ENCODE measurements around the gene RNU6-9.

Gene RNU6-9

DNA sequence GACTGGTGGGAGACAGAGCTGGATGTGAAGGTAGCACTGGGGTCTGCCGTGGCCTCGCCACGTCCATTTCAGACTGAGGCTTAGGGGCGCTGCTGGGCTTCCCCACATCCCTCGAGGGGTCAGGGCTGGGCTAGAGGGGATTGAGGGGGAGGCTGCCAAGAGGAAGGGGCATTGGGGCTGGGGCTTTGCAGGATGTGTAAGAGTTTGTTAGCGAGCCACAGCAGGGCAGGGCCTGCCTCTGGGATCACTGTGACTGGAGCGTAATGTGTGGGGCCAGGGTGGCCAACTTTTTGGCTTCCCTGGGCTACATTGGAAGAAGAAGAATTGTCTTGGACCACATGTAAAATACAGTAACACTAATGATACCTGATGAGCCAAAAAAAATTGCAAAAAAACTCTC lies 46.6 kb downstream of the RNU6-9 start:
- POLR2A ChIA-PET, result no interaction called here

DNA sequence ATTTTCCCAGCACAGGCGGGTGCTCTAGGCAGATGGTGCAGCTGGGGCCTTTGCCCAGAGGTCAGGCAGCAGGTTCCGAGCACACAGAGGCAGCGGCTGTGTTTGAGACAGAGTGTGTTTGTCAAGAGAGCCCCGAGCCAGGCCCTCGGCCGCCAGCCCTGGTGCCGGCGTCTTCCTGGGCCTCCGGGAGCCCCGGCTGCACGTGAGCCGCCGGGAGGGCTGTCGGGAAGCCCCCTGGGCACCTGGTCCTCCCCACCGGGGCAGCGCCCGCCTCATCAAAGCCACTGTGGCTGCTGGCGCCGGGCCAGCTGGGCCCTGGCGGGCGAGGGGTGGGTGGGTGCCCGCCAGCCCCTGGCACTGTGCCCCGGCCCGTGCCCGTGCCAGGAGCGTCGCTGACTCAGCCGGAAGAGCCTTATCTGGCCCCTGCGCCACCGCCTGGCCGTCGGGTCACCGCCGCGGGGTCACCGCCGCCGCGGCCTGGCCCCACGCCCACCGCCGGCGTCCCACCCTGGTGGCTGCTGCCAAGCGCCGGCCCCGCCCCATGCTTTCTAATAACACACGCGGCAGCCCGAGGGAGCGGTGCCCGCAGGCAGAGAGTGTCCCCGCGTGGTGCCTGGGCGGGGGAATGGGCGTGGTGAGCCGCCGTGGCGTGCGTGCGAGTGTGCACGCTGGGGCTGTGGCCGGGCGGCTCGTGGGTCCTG lies 47.5 kb downstream of the RNU6-9 start:
- H3K4me1 ChIP-seq (ENCODE audit: control insufficient read depth, insufficient read depth, low read length), result no peaks in the 10 kb centered on the region
- ChIA-PET POLR2A (interaction anchor here (0.6 kb wide), 1 partner anchor 26 kb away, joined by 3 read pairs; no protein-coding TSS in a partner anchor), CTCF (no interaction called here)
- H3K27ac ChIP-seq (ENCODE audit: extremely low read depth, low read depth, low read length), result no peak overlapping the region
- no peak overlapping the region for H3K4me3 ChIP-seq (ENCODE audit: low read depth, low read length)
- H3K9me3 ChIP-seq (ENCODE audit: control insufficient read depth, insufficient read depth, low read depth, low read length), result no peaks in the 10 kb centered on the region
- TF ChIP-seq ZNF768 (tag by site-specific recombination; IDR thresholded peaks at IDR 0.05) (no peak), KLF1 (tag by site-specific recombination; IDR thresholded peaks at IDR 0.05) (peak; percentile 57)
- peaks cover 0 to 38% of the 10 kb centered on the region in 2 experiments; a peak in 1 of 3 replicates for H3K36me3 ChIP-seq (ENCODE audit: control insufficient read depth in 2 of 2, insufficient read depth in 1 of 2, low read length in 2 of 2)

More for the DNA sequence above, 46.6 kb downstream of the RNU6-9 start:
- no peaks in the 10 kb centered on the region for H3K4me1 ChIP-seq (ENCODE audit: control insufficient read depth, insufficient read depth, low read length)
- CTCF ChIA-PET, result no interaction called here
- TF ChIP-seq ZNF48 (tag by site-specific recombination; IDR thresholded peaks at IDR 0.05), result no peak
- no peak for TF ChIP-seq GLI4 (tag by site-specific recombination; IDR thresholded peaks at IDR 0.05)
- TF ChIP-seq ZNF843 (tag by site-specific recombination; IDR thresholded peaks at IDR 0.05), result no peak
- TF ChIP-seq, protein P1, sequence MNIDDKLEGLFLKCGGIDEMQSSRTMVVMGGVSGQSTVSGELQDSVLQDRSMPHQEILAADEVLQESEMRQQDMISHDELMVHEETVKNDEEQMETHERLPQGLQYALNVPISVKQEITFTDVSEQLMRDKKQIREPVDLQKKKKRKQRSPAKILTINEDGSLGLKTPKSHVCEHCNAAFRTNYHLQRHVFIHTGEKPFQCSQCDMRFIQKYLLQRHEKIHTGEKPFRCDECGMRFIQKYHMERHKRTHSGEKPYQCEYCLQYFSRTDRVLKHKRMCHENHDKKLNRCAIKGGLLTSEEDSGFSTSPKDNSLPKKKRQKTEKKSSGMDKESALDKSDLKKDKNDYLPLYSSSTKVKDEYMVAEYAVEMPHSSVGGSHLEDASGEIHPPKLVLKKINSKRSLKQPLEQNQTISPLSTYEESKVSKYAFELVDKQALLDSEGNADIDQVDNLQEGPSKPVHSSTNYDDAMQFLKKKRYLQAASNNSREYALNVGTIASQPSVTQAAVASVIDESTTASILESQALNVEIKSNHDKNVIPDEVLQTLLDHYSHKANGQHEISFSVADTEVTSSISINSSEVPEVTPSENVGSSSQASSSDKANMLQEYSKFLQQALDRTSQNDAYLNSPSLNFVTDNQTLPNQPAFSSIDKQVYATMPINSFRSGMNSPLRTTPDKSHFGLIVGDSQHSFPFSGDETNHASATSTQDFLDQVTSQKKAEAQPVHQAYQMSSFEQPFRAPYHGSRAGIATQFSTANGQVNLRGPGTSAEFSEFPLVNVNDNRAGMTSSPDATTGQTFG (tag by site-specific recombination; IDR thresholded peaks at IDR 0.05; ENCODE audit: borderline replicate concordance), result no peak
- 0 out of 2 replicates have a peak, but pooled peaks have one; percentile 33 for TF ChIP-seq ZNF140 (tag by site-specific recombination; IDR thresholded peaks at IDR 0.05)
- no peak for TF ChIP-seq ZNF660 (tag by site-specific recombination; IDR thresholded peaks at IDR 0.05)
- peak; percentile 98 for TF ChIP-seq ZFP3 (tag by site-specific recombination; IDR thresholded peaks at IDR 0.05; ENCODE audit: low read depth)
- no peak for TF ChIP-seq ZNF658 (tag by site-specific recombination; IDR thresholded peaks at IDR 0.05)
- H3K27ac ChIP-seq (ENCODE audit: extremely low read depth, low read depth, low read length), result no peak overlapping the region
- peaks cover 0 to 41% of the 10 kb centered on the region in 2 experiments; a peak in 1 of 3 replicates for H3K36me3 ChIP-seq (ENCODE audit: control insufficient read depth in 2 of 2, insufficient read depth in 1 of 2, low read length in 2 of 2)
- no peak overlapping the region for H3K4me3 ChIP-seq (ENCODE audit: low read depth, low read length)
- H3K9me3 ChIP-seq (ENCODE audit: control insufficient read depth, insufficient read depth, low read depth, low read length), result no peaks in the 10 kb centered on the region

- Histone ChIP-seq H3K9me3 (ENCODE audit: control insufficient read depth, insufficient read depth, low read depth, low read length) (no peaks in the 10 kb centered on the region), H3K36me3 (ENCODE audit: control insufficient read depth in 2 of 2, insufficient read depth in 1 of 2, low read length in 2 of 2) (peaks cover 0 to 35% of the 10 kb centered on the region in 2 experiments; a peak in 1 of 3 replicates), H3K4me1 (ENCODE audit: control insufficient read depth, insufficient read depth, low read length) (no peaks in the 10 kb centered on the region), H3K27ac (ENCODE audit: extremely low read depth, low read depth, low read length) (no peak overlapping the region), H3K4me3 (ENCODE audit: low read depth, low read length) (no peak overlapping the region)
- ChIA-PET POLR2A (interaction anchor here (0.6 kb wide), 1 partner anchor 25 kb away, joined by 3 read pairs; no protein-coding TSS in a partner anchor), CTCF (interaction anchor here (0.6 kb wide), 1 partner anchor 19 kb away, joined by 4 read pairs; no protein-coding TSS in a partner anchor)
- TF ChIP-seq ZNF600 (tag by site-specific recombination; IDR thresholded peaks at IDR 0.05) (peak; percentile 53; the same call in 1 of the 2 replicates), ZNF549 (tag by site-specific recombination; IDR thresholded peaks at IDR 0.05) (no peak), ZNF560 (tag by site-specific recombination; IDR thresholded peaks at IDR 0.05; ENCODE audit: borderline replicate concordance) (no peak), KLF8 (tag by site-specific recombination; IDR thresholded peaks at IDR 0.05) (0 out of 2 replicates have a peak, but pooled peaks have one; percentile 29), ZNF544 (tag by site-specific recombination; IDR thresholded peaks at IDR 0.05) (no peak), ZNF202 (tag by site-specific recombination; IDR thresholded peaks at IDR 0.05; ENCODE audit: borderline replicate concordance) (no peak), ZNF843 (tag by site-specific recombination; IDR thresholded peaks at IDR 0.05) (no peak), ELK4 (IDR thresholded peaks at IDR 0.05; ENCODE audit: borderline replicate concordance, low read depth, low read length) (no peak), PRDM1 (tag by site-specific recombination; IDR thresholded peaks at IDR 0.05) (no peak), ZNF19 (tag by site-specific recombination; IDR thresholded peaks at IDR 0.05; ENCODE audit: low read depth) (no peak), ZNF391 (tag by site-specific recombination; IDR thresholded peaks at IDR 0.05; ENCODE audit: borderline replicate concordance, low read depth) (no peak), ZNF791 (tag by site-specific recombination; IDR thresholded peaks at IDR 0.05) (no peak)
- TF ChIP-seq, protein P2, sequence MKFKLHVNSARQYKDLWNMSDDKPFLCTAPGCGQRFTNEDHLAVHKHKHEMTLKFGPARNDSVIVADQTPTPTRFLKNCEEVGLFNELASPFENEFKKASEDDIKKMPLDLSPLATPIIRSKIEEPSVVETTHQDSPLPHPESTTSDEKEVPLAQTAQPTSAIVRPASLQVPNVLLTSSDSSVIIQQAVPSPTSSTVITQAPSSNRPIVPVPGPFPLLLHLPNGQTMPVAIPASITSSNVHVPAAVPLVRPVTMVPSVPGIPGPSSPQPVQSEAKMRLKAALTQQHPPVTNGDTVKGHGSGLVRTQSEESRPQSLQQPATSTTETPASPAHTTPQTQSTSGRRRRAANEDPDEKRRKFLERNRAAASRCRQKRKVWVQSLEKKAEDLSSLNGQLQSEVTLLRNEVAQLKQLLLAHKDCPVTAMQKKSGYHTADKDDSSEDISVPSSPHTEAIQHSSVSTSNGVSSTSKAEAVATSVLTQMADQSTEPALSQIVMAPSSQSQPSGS (tag by site-specific recombination; IDR thresholded peaks at IDR 0.05; ENCODE audit: low read depth), result no peak
- TF ChIP-seq, protein P3, sequence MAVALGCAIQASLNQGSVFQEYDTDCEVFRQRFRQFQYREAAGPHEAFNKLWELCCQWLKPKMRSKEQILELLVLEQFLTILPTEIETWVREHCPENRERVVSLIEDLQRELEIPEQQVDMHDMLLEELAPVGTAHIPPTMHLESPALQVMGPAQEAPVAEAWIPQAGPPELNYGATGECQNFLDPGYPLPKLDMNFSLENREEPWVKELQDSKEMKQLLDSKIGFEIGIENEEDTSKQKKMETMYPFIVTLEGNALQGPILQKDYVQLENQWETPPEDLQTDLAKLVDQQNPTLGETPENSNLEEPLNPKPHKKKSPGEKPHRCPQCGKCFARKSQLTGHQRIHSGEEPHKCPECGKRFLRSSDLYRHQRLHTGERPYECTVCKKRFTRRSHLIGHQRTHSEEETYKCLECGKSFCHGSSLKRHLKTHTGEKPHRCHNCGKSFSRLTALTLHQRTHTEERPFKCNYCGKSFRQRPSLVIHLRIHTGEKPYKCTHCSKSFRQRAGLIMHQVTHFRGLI (tag by site-specific recombination; IDR thresholded peaks at IDR 0.05), result no peak
Measured at GRCh38 chr19:941292-942132, 48.2 kb downstream of the RNU6-9 start.
